Neural crest cell (in vitro differentiated cells): ENCODE measurements around the gene DLK2. TPM values are rescaled to one million over a fixed set of nuclear protein-coding genes. Genes with fewer than 3 reads are reported as not detected.
"Not testable (repeated sequence)": the region's sequence is repeated elsewhere in the genome, so short reads cannot be mapped to it uniquely, and the experiment has no call there.

ENCODE experiments used
- DNase-seq: peaks from one replicate; pipeline ENCODE4 v3.0.0; 2021; ENCODE audit warnings: low read depth, mixed read lengths, low spot score
- H3K27ac Mint-ChIP-seq: one replicate; pipeline ENCODE4 v1.8.0; 2021; ENCODE audit warnings: mild to moderate bottlenecking, mixed read lengths; ENCODE audit not compliant: unreplicated experiment
- H3K27me3 Mint-ChIP-seq: 2 replicates; pipeline ENCODE4 v1.8.0; 2021; ENCODE audit warnings: low read depth, mild to moderate bottlenecking, mixed read lengths
- H3K36me3 Mint-ChIP-seq: 2 replicates; pipeline ENCODE4 v1.8.0; 2021; ENCODE audit warnings: low read depth, mild to moderate bottlenecking, mixed read lengths
- H3K4me1 Mint-ChIP-seq: 2 replicates; pipeline ENCODE4 v1.8.0; 2021; ENCODE audit warnings: mixed read lengths
- H3K4me3 Mint-ChIP-seq: one replicate; pipeline ENCODE4 v1.8.0; 2021; ENCODE audit warnings: mild to moderate bottlenecking, mixed read lengths
- H3K9me3 Mint-ChIP-seq: 2 replicates; pipeline ENCODE4 v1.8.0; 2021; ENCODE audit warnings: mixed read lengths
- total RNA-seq: library from RNA; stranded (reverse); gene quantifications from 2 replicates; pipeline ENCODE4 v1.2.1, GENCODE V29; 2021
- TF ChIP-seq, protein P1 (sequence below): fragments of 200-600 bp; sonication (generic); conservative IDR thresholded peaks from 2 replicates; pipeline ENCODE4 v1.5.0; 2021; ENCODE audit warnings: antibody characterized with exemption, mild to moderate bottlenecking

Gene DLK2
- total RNA-seq, 1 donor from 2014 or later, result 1.5 TPM

DNA sequence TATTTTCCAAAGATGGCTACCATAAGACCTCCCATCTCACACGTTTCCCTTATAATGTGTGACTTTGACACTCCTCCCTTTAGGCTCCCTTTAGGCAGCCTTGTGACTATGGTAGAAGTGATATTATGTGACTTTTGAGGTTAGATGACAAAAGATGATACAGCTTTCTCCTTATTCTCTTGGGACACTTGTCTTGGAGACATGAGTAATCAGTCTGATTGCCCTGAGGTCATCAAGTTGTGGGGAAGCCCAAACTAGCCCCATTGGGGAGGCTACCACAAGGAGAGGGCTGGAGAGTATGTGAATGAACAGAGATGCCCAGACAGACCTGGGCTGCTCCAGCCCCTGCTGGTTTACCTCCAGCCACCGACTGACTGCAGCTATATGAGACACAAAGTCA lies 10.6 kb upstream of the DLK2 start:
- H3K27me3 Mint-ChIP-seq, result peaks cover 34% of the 10 kb centered on the region
- no peak overlapping the region for H3K4me3 Mint-ChIP-seq
- no peak for DNase-seq
- TF ChIP-seq, protein P1, sequence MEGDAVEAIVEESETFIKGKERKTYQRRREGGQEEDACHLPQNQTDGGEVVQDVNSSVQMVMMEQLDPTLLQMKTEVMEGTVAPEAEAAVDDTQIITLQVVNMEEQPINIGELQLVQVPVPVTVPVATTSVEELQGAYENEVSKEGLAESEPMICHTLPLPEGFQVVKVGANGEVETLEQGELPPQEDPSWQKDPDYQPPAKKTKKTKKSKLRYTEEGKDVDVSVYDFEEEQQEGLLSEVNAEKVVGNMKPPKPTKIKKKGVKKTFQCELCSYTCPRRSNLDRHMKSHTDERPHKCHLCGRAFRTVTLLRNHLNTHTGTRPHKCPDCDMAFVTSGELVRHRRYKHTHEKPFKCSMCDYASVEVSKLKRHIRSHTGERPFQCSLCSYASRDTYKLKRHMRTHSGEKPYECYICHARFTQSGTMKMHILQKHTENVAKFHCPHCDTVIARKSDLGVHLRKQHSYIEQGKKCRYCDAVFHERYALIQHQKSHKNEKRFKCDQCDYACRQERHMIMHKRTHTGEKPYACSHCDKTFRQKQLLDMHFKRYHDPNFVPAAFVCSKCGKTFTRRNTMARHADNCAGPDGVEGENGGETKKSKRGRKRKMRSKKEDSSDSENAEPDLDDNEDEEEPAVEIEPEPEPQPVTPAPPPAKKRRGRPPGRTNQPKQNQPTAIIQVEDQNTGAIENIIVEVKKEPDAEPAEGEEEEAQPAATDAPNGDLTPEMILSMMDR, result no peak
- H3K27ac Mint-ChIP-seq, result no peak overlapping the region
- H3K9me3 Mint-ChIP-seq, result no peaks in the 10 kb centered on the region
- H3K36me3 Mint-ChIP-seq, result no peaks in the 10 kb centered on the region
- H3K4me1 Mint-ChIP-seq, result peaks cover 4% of the 10 kb centered on the region

GRCh38 chr6:43464337-43464736 lies 9.0 kb upstream of the DLK2 start:
- TF ChIP-seq, protein P1, result no peak
- DNase-seq, result no peak
- peaks cover 1% of the 10 kb centered on the region for H3K4me1 Mint-ChIP-seq
- peaks cover 44% of the 10 kb centered on the region for H3K27me3 Mint-ChIP-seq
- H3K9me3 Mint-ChIP-seq, result no peaks in the 10 kb centered on the region
- no peak overlapping the region for H3K4me3 Mint-ChIP-seq
- H3K36me3 Mint-ChIP-seq, result no peaks in the 10 kb centered on the region
- H3K27ac Mint-ChIP-seq, result no peak overlapping the region

GRCh38 chr6:43461936-43462335 lies 6.6 kb upstream of the DLK2 start:
- TF ChIP-seq, protein P1, result no peak
- Mint-ChIP-seq H3K9me3 (no peaks in the 10 kb centered on the region), H3K4me3 (no peak overlapping the region), H3K27me3 (peaks cover 55% of the 10 kb centered on the region), H3K4me1 (peaks cover 2% of the 10 kb centered on the region), H3K27ac (no peak overlapping the region), H3K36me3 (no peaks in the 10 kb centered on the region)
- DNase-seq, result no peak

GRCh38 chr6:43460032-43460431 lies 4.7 kb upstream of the DLK2 start:
- Mint-ChIP-seq H3K9me3 (no peaks in the 10 kb centered on the region), H3K4me3 (no peak overlapping the region), H3K36me3 (peaks cover 2% of the 10 kb centered on the region), H3K27me3 (peaks cover 64% of the 10 kb centered on the region), H3K4me1 (peaks cover 14% of the 10 kb centered on the region), H3K27ac (no peak overlapping the region)
- TF ChIP-seq, protein P1, result no peak
- no peak for DNase-seq

GRCh38 chr6:43459535-43459934 lies 4.2 kb upstream of the DLK2 start:
- Mint-ChIP-seq H3K9me3 (no peaks in the 10 kb centered on the region), H3K27me3 (peaks cover 69% of the 10 kb centered on the region), H3K36me3 (peaks cover 2% of the 10 kb centered on the region), H3K4me1 (peaks cover 14% of the 10 kb centered on the region), H3K27ac (no peak overlapping the region), H3K4me3 (no peak overlapping the region)
- TF ChIP-seq, protein P1, result no peak
- no peak for DNase-seq

- not testable (repeated sequence) for H3K36me3 Mint-ChIP-seq, H3K4me3 Mint-ChIP-seq, DNase-seq, H3K27ac Mint-ChIP-seq, H3K9me3 Mint-ChIP-seq
- Mint-ChIP-seq H3K27me3 (peaks cover 73% of the 10 kb centered on the region), H3K4me1 (peaks cover 18% of the 10 kb centered on the region)
These were observed 2.8 kb upstream of the DLK2 start for GRCh38 chr6:43458154-43458553.
